Smooth muscle cell (in vitro differentiated cells): ENCODE results near the gene DMWD. TPM values are rescaled to one million over a fixed set of nuclear protein-coding genes. Genes with fewer than 3 reads are reported as not detected.

Experiments
- DNase-seq: peaks from one replicate; lab custom pipeline; 2025; ENCODE audit not compliant: unreplicated experiment; lab: John Stamatoyannopoulos, UW
- H2AFZ ChIP-seq: fragments of 200-600 bp; sonication (generic); 2 replicates; pipeline ENCODE4 v1.6.0; 2016; ENCODE audit warnings: antibody characterized with exemption, low read depth, mild to moderate bottlenecking
- H3F3A ChIP-seq: fragments of 200-600 bp; sonication (generic); 2 replicates; pipeline ENCODE4 v1.6.0; 2017; ENCODE audit warnings: antibody characterized with exemption, low read depth
- H3K27ac ChIP-seq: fragments of 200-600 bp; sonication (generic); 2 replicates; pipeline ENCODE4 v1.5.1; 2016; ENCODE audit warnings: low read depth, mild to moderate bottlenecking
- H3K27me3 ChIP-seq: fragments of 200-600 bp; sonication (generic); 2 replicates; pipeline ENCODE4 v1.6.1; 2016; ENCODE audit warnings: low read depth, mild to moderate bottlenecking
- H3K36me3 ChIP-seq: fragments of 200-600 bp; sonication (generic); 2 replicates; pipeline ENCODE4 v1.5.1; 2016; ENCODE audit warnings: low read depth
- H3K4me1 ChIP-seq: fragments of 200-600 bp; sonication (generic); 2 replicates; pipeline ENCODE4 v1.5.1; 2016; ENCODE audit warnings: low read depth
- H3K4me2 ChIP-seq: fragments of 200-600 bp; sonication (generic); 2 replicates; pipeline ENCODE4 v1.6.0; 2016; ENCODE audit warnings: mild to moderate bottlenecking
- H3K4me3 ChIP-seq: fragments of 200-600 bp; sonication (generic); 2 replicates; pipeline ENCODE4 v1.5.1; 2016; ENCODE audit warnings: mild to moderate bottlenecking
- H3K79me2 ChIP-seq: fragments of 200-600 bp; sonication (generic); 2 replicates; pipeline ENCODE4 v1.6.0; 2016; ENCODE audit warnings: low read depth, mild to moderate bottlenecking
- H3K9ac ChIP-seq: fragments of 200-600 bp; sonication (generic); 2 replicates; pipeline ENCODE4 v1.6.0; 2016; ENCODE audit warnings: low read depth
- H3K9me3 ChIP-seq: fragments of 200-600 bp; sonication (generic); replicated peaks from 2 replicates; pipeline ENCODE4 v1.5.1; 2016; ENCODE audit warnings: low read depth
- H4K20me1 ChIP-seq: fragments of 200-600 bp; sonication (generic); 2 replicates; pipeline ENCODE4 v1.6.0; 2016; ENCODE audit warnings: low read depth
- CTCF ChIP-seq: fragments of 200-600 bp; sonication (generic); IDR thresholded peaks from 2 replicates; pipeline ENCODE4 v1.5.1; 2017; ENCODE audit warnings: borderline replicate concordance, mild to moderate bottlenecking, antibody characterized with exemption; ENCODE audit not compliant: insufficient read depth, poor library complexity, severe bottlenecking
- WGBS: methylation state at CpG from one replicate; pipeline ENCODE4 v1.1.7; 2016; ENCODE audit warnings: low lambda C conversion rate; 5-methylcytosine and 5-hydroxymethylcytosine counted together
- polyA plus RNA-seq: library from polyadenylated mRNA; unstranded; fragments of >200 nt; fragmentation: Nextera tagmentation; extraction: Ambion mirVana; gene quantifications from 2 replicates; pipeline ENCODE4 v1.2.1, GENCODE V29; 2016
- total RNA-seq: library from RNA; depleted of rRNA; stranded (reverse); fragments of >200 nt; gene quantifications from 2 replicates; pipeline ENCODE4 v1.2.3, GENCODE V29; 2014

Gene DMWD
- total and polyA plus RNA-seq, 2 experiments from 2014 or later, result 16.1 to 57.6 TPM

- H3K4me3 ChIP-seq, result no peak overlapping the region
- H3K9me3 ChIP-seq, result no peaks in the 10 kb centered on the region
- H3F3A ChIP-seq, result peaks cover 32% of the 10 kb centered on the region
- DNase-seq, result no peak
- peak; percentile 6 for TF ChIP-seq CTCF
- H3K4me2 ChIP-seq, result no peak overlapping the region
- H3K36me3 ChIP-seq, result no peaks in the 10 kb centered on the region
- peaks cover 3% of the 10 kb centered on the region for H3K4me1 ChIP-seq
- H3K9ac ChIP-seq, result no peak overlapping the region
- WGBS, result 91% methylated on average over 9 of the region's 9 CpGs
- H2AFZ ChIP-seq, result no peak overlapping the region
- H3K79me2 ChIP-seq, result peaks cover under 1% of the 10 kb centered on the region
- H3K27ac ChIP-seq, result no peak overlapping the region
- no peaks in the 10 kb centered on the region for H3K27me3 ChIP-seq
- peaks cover 37% of the 10 kb centered on the region for H4K20me1 ChIP-seq
Observed at GRCh38 chr19:45774765-45775164, 17.9 kb downstream of the DMWD start.

- Histone ChIP-seq H3F3A (peaks cover 32% of the 10 kb centered on the region), H3K9me3 (no peaks in the 10 kb centered on the region), H3K36me3 (no peaks in the 10 kb centered on the region), H4K20me1 (peaks cover 26% of the 10 kb centered on the region), H3K27me3 (no peaks in the 10 kb centered on the region), H3K4me1 (no peaks in the 10 kb centered on the region), H3K9ac (no peak overlapping the region), H3K79me2 (no peaks in the 10 kb centered on the region), H3K4me3 (no peak overlapping the region), H2AFZ (no peak overlapping the region), H3K4me2 (no peak overlapping the region), H3K27ac (no peak overlapping the region)
- TF ChIP-seq CTCF, result no peak
- no peak for DNase-seq
- WGBS, result 81% methylated on average over 2 of the region's 2 CpGs
Observed at GRCh38 chr19:45773384-45773783, 19.3 kb downstream of the DMWD start.

- Histone ChIP-seq H3K4me2 (no peak overlapping the region), H3K27ac (no peak overlapping the region), H3F3A (peaks cover 32% of the 10 kb centered on the region), H3K27me3 (no peaks in the 10 kb centered on the region), H2AFZ (no peak overlapping the region), H3K4me3 (no peak overlapping the region), H3K36me3 (no peaks in the 10 kb centered on the region), H3K9ac (no peak overlapping the region), H3K9me3 (no peaks in the 10 kb centered on the region), H3K79me2 (no peaks in the 10 kb centered on the region), H4K20me1 (peaks cover 21% of the 10 kb centered on the region), H3K4me1 (no peaks in the 10 kb centered on the region)
- no peak for TF ChIP-seq CTCF
- no peak for DNase-seq
- WGBS, result 94% methylated on average over 3 of the region's 3 CpGs
Observed at GRCh38 chr19:45772912-45773311, 19.7 kb downstream of the DMWD start.

DNA sequence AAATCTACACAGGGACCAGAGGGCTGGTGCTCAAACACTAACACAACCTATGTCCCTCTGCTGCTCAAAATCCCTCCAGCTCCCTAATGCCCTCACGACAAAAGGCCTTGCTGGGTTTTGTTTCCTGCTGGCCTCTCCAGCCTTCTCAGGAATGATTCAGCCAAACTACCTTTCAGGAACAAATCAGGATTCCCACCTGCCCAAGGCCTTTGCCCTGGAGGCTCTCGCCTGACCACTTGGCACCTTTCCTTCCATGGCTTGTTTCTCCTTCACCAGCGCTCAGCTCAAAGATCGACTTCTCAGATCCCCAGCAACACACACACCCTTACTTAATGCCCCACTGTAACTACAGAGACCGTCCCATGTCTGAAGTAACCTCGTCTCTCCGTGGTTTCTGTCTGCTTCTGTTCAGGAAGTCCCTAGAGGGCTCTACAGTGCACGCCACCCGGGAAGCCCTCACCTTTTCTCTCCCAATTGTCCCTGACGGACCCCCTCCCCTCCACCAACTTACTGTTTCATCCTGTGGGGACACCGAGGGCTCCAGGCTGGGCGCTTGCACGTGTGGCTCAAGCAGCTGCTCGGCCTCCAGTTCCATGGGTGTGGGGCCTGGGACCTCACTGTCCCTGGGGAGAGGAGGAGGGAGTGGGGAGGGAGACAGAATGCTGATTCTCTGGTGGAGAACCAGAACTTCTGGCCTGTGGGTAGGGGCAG lies 20.4 kb downstream of the DMWD start:
- Histone ChIP-seq H4K20me1 (peaks cover 16% of the 10 kb centered on the region), H3K36me3 (no peaks in the 10 kb centered on the region), H3K4me3 (no peak overlapping the region), H3F3A (peaks cover 29% of the 10 kb centered on the region), H3K27ac (no peak overlapping the region), H3K9me3 (no peaks in the 10 kb centered on the region), H3K9ac (no peak overlapping the region), H3K4me1 (no peaks in the 10 kb centered on the region), H2AFZ (no peak overlapping the region), H3K27me3 (no peaks in the 10 kb centered on the region), H3K4me2 (no peak overlapping the region), H3K79me2 (peaks cover under 1% of the 10 kb centered on the region)
- 89% methylated on average over 14 of the region's 14 CpGs for WGBS
- TF ChIP-seq CTCF, result no peak
- no peak for DNase-seq
